GM18519 (cell line): ENCODE results near the gene PDCD6IP.
A peak's percentile ranks its signal among the peaks of the same experiment; 100 is the strongest.
"Not testable (repeated sequence)": the region's sequence is repeated elsewhere in the genome, so short reads cannot be mapped to it uniquely, and the experiment has no call there.

Source experiments
- ATAC-seq: cut with Tn5 transposase; IDR thresholded peaks from one replicate; pipeline ENCODE4 v1.9.1; 2021; ENCODE audit warnings: mild to moderate bottlenecking, moderate library complexity; ENCODE audit not compliant: unreplicated experiment, low FRiP score

The PDCD6IP gene

GRCh38 chr3:33798418-33799201 lies at the start of gene PDCD6IP:
TSS of gene PDCD6IP (plus strand) at chr3:33798630. CDS start at chr3:33798729, 99 bp downstream.
- peak; percentile 76 for ATAC-seq

GRCh38 chr3:33749546-33750210 lies 48.8 kb upstream of the PDCD6IP start:
- no peak for ATAC-seq

- ATAC-seq: no peak
Measured at GRCh38 chr3:33750211-33750548, 48.2 kb upstream of the PDCD6IP start.

- ATAC-seq: no peak
Measured at GRCh38 chr3:33751336-33751735, 47.1 kb upstream of the PDCD6IP start.

GRCh38 chr3:33754391-33754790 lies 44.0 kb upstream of the PDCD6IP start:
- ATAC-seq: not testable (repeated sequence)

- ATAC-seq: no peak
Measured at GRCh38 chr3:33758281-33758680, 40.1 kb upstream of the PDCD6IP start.

GRCh38 chr3:33758864-33759263 lies 39.6 kb upstream of the PDCD6IP start:
- no peak for ATAC-seq

GRCh38 chr3:33768578-33769330 lies 29.7 kb upstream of the PDCD6IP start:
- no peak for ATAC-seq

GRCh38 chr3:33773637-33774036 lies 24.8 kb upstream of the PDCD6IP start:
- no peak for ATAC-seq

GRCh38 chr3:33775363-33775762 lies 23.1 kb upstream of the PDCD6IP start:
- no peak for ATAC-seq

- ATAC-seq: no peak
Measured at GRCh38 chr3:33777996-33778395, 20.4 kb upstream of the PDCD6IP start.

GRCh38 chr3:33779751-33780150 lies 18.7 kb upstream of the PDCD6IP start:
- ATAC-seq: no peak

GRCh38 chr3:33781413-33781812 lies 17.0 kb upstream of the PDCD6IP start:
- ATAC-seq: not testable (repeated sequence)

- no peak for ATAC-seq
Measured at GRCh38 chr3:33786565-33787327, 11.7 kb upstream of the PDCD6IP start.

GRCh38 chr3:33787328-33788009 lies 11.0 kb upstream of the PDCD6IP start:
- peak; percentile 69 for ATAC-seq

- no peak for ATAC-seq
Measured at GRCh38 chr3:33789183-33789954, 9.1 kb upstream of the PDCD6IP start.

GRCh38 chr3:33790091-33790490 lies 8.3 kb upstream of the PDCD6IP start:
- ATAC-seq: no peak

GRCh38 chr3:33791477-33792166 lies 6.8 kb upstream of the PDCD6IP start:
- no peak for ATAC-seq
